ENCODE data around the gene CAPRIN1.

The CAPRIN1 gene

GRCh38 chr11:34028425-34028824 is 23.1 kb upstream of the CAPRIN1 start:
- H3K79me2 ChIP-seq (ENCODE audit: insufficient read depth, low read length), result no peaks in the 10 kb centered on the region
- no peak overlapping the region for H3K9ac ChIP-seq (ENCODE audit: low read depth, low read length, poor library complexity, severe bottlenecking)

GRCh38 chr11:34029176-34029575 is 22.4 kb upstream of the CAPRIN1 start:
- Histone ChIP-seq H3K27me3 (ENCODE audit: insufficient read depth, low read length, poor library complexity, severe bottlenecking) (no peaks in the 10 kb centered on the region), H3K4me3 (ENCODE audit: low read length, poor library complexity, severe bottlenecking) (no peak overlapping the region), H3K4me1 (ENCODE audit: insufficient read depth, low read length, poor library complexity, severe bottlenecking) (no peaks in the 10 kb centered on the region), H3K4me2 (ENCODE audit: low read depth, low read length, poor library complexity, severe bottlenecking) (no peak overlapping the region), H3K79me2 (ENCODE audit: insufficient read depth, low read length) (no peaks in the 10 kb centered on the region), H3K36me3 (ENCODE audit: insufficient read depth, low read length) (no peaks in the 10 kb centered on the region), H2AFZ (ENCODE audit: low read length) (no peak overlapping the region), H3K9me3 (ENCODE audit: insufficient read depth, low read depth, low read length) (no peaks in the 10 kb centered on the region), H4K20me1 (ENCODE audit: insufficient read depth, low read length, poor library complexity, severe bottlenecking) (no peaks in the 10 kb centered on the region), H3K9ac (ENCODE audit: low read depth, low read length, poor library complexity, severe bottlenecking) (no peak overlapping the region), H3F3A (ENCODE audit: low read depth) (no peaks in the 10 kb centered on the region), H3K9me2 (replicated peaks; ENCODE audit: low read depth, low read length) (no peaks in the 10 kb centered on the region)
- no peak for TF ChIP-seq CTCF (conservative IDR thresholded peaks at IDR 0.05; ENCODE audit: low read length)

More at GRCh38 chr11:34028425-34028824, 23.1 kb upstream of the CAPRIN1 start:
- H2AFZ ChIP-seq (ENCODE audit: low read length), result no peak overlapping the region
- H3K9me3 ChIP-seq (ENCODE audit: insufficient read depth, low read depth, low read length), result no peaks in the 10 kb centered on the region
- no peak overlapping the region for H3K4me2 ChIP-seq (ENCODE audit: low read depth, low read length, poor library complexity, severe bottlenecking)
- no peaks in the 10 kb centered on the region for H3K27me3 ChIP-seq (ENCODE audit: insufficient read depth, low read length, poor library complexity, severe bottlenecking)
- H3K36me3 ChIP-seq (ENCODE audit: insufficient read depth, low read length), result no peaks in the 10 kb centered on the region
- H3K4me1 ChIP-seq (ENCODE audit: insufficient read depth, low read length, poor library complexity, severe bottlenecking), result no peaks in the 10 kb centered on the region
- TF ChIP-seq EZH2phosphoT487 (IDR thresholded peaks at IDR 0.05; ENCODE audit: borderline replicate concordance) (no peak), CTCF (conservative IDR thresholded peaks at IDR 0.05; ENCODE audit: low read length) (no peak)
- H3K9me2 ChIP-seq (replicated peaks; ENCODE audit: low read depth, low read length), result no peaks in the 10 kb centered on the region
- no peak overlapping the region for H3K4me3 ChIP-seq (ENCODE audit: low read length, poor library complexity, severe bottlenecking)
- H4K20me1 ChIP-seq (ENCODE audit: insufficient read depth, low read length, poor library complexity, severe bottlenecking), result no peaks in the 10 kb centered on the region
- no peaks in the 10 kb centered on the region for H3F3A ChIP-seq (ENCODE audit: low read depth)

DNA sequence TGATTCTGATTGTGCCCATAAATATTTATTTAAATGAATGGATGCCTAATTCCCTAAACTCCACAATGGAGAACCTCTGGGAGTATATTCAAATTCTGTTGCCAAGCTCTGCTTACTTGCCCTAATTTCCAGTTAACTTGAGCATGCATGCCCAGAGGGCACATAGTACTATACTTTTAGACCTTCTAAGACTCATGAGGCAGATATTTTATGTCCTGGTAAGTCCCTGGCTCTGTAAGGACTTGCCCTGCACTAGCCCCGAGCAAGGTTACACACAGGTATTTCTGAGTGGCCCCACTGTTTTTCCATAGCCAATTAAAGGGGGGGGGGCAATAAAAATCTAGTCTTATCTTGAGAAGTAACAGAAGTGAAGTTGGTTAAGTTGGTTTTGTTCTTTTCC is 21.1 kb upstream of the CAPRIN1 start:
- H3K36me3 ChIP-seq (ENCODE audit: insufficient read depth, low read length), result no peaks in the 10 kb centered on the region
- H3K9me3 ChIP-seq (ENCODE audit: insufficient read depth, low read depth, low read length), result no peaks in the 10 kb centered on the region
- H3K4me1 ChIP-seq (ENCODE audit: insufficient read depth, low read length, poor library complexity, severe bottlenecking), result no peaks in the 10 kb centered on the region
- no peak overlapping the region for H2AFZ ChIP-seq (ENCODE audit: low read length)
- H3K4me3 ChIP-seq (ENCODE audit: low read length, poor library complexity, severe bottlenecking), result no peak overlapping the region
- TF ChIP-seq CTCF (conservative IDR thresholded peaks at IDR 0.05; ENCODE audit: low read length) (no peak), EZH2phosphoT487 (IDR thresholded peaks at IDR 0.05; ENCODE audit: borderline replicate concordance) (no peak)
- no peak overlapping the region for H3K4me2 ChIP-seq (ENCODE audit: low read depth, low read length, poor library complexity, severe bottlenecking)
- no peaks in the 10 kb centered on the region for H3K9me2 ChIP-seq (replicated peaks; ENCODE audit: low read depth, low read length)
- H3K9ac ChIP-seq (ENCODE audit: low read depth, low read length, poor library complexity, severe bottlenecking), result no peak overlapping the region
- no peaks in the 10 kb centered on the region for H3K79me2 ChIP-seq (ENCODE audit: insufficient read depth, low read length)
- no peaks in the 10 kb centered on the region for H4K20me1 ChIP-seq (ENCODE audit: insufficient read depth, low read length, poor library complexity, severe bottlenecking)
- no peaks in the 10 kb centered on the region for H3K27me3 ChIP-seq (ENCODE audit: insufficient read depth, low read length, poor library complexity, severe bottlenecking)
- H3F3A ChIP-seq (ENCODE audit: low read depth), result no peaks in the 10 kb centered on the region
